Nephron progenitor cell (in vitro differentiated cells): ENCODE data around the gene SH3BGR.

ENCODE experiments used
- DNase-seq: peaks from one replicate; pipeline ENCODE4 v3.0.0; 2021
- H3K27ac Mint-ChIP-seq: 2 replicates; pipeline ENCODE4 v1.8.0; 2021; ENCODE audit warnings: mild to moderate bottlenecking, moderate library complexity, mixed read lengths
- H3K27me3 Mint-ChIP-seq: 2 replicates; pipeline ENCODE4 v1.8.0; 2021; ENCODE audit warnings: mild to moderate bottlenecking, low read depth, mixed read lengths; ENCODE audit not compliant: poor library complexity
- H3K36me3 Mint-ChIP-seq: 2 replicates; pipeline ENCODE4 v1.8.0; 2021; ENCODE audit warnings: low read depth, mixed read lengths
- H3K4me1 Mint-ChIP-seq: 2 replicates; pipeline ENCODE4 v1.8.0; 2021; ENCODE audit warnings: mixed read lengths
- H3K4me3 Mint-ChIP-seq: 2 replicates; pipeline ENCODE4 v1.8.0; 2021; ENCODE audit warnings: mild to moderate bottlenecking, moderate library complexity, mixed read lengths
- H3K9me3 Mint-ChIP-seq: 2 replicates; pipeline ENCODE4 v1.8.0; 2021; ENCODE audit warnings: mild to moderate bottlenecking, moderate library complexity, mixed read lengths
- TF ChIP-seq, protein P1 (sequence below): fragments of 200-600 bp; sonication (generic); IDR thresholded peaks from 2 replicates; pipeline ENCODE4 v1.5.0; 2021; ENCODE audit warnings: antibody characterized with exemption

SH3BGR gene

GRCh38 chr21:39553331-39553730 lies 101.6 kb downstream of the SH3BGR start:
- Mint-ChIP-seq H3K4me3 (no peak overlapping the region), H3K36me3 (peaks cover 4% of the 10 kb centered on the region), H3K4me1 (no peaks in the 10 kb centered on the region), H3K27ac (no peak overlapping the region), H3K27me3 (peaks cover 13% of the 10 kb centered on the region), H3K9me3 (peaks cover 17% of the 10 kb centered on the region)
- TF ChIP-seq, protein P1, sequence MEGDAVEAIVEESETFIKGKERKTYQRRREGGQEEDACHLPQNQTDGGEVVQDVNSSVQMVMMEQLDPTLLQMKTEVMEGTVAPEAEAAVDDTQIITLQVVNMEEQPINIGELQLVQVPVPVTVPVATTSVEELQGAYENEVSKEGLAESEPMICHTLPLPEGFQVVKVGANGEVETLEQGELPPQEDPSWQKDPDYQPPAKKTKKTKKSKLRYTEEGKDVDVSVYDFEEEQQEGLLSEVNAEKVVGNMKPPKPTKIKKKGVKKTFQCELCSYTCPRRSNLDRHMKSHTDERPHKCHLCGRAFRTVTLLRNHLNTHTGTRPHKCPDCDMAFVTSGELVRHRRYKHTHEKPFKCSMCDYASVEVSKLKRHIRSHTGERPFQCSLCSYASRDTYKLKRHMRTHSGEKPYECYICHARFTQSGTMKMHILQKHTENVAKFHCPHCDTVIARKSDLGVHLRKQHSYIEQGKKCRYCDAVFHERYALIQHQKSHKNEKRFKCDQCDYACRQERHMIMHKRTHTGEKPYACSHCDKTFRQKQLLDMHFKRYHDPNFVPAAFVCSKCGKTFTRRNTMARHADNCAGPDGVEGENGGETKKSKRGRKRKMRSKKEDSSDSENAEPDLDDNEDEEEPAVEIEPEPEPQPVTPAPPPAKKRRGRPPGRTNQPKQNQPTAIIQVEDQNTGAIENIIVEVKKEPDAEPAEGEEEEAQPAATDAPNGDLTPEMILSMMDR: no peak
- DNase-seq: no peak

DNA sequence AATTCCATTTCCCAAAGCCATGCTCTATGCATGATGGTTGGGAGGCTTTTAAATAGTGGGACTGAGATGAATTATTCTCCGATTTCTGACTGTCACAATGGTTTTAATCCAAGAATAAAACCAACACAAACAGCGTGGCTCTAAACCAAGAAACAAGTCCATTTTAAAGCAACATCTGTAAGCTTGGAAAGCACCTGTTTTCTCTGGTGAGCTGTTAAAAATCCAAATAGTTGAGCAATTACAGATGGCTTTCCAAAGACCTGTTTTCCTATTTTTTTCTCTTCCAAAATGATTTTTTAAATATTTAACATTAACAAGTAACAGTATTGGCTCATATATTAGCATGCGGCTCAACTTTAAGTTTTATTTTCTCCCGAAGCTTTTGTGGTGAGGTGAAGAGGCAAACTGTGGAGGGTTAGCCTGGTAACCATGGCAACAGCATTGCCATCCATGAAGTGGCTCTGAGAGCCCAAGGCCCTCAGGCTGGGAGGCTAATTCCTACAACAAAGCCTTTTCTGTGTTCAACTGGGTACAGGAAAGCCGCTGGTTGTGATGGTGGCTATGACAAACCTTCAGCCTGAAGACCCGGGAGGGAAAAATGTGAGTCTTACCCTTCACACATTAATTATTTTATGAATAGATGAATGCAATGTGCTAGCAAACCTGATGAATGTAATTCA lies 104.3 kb downstream of the SH3BGR start:
- no peak overlapping the region for H3K27ac Mint-ChIP-seq
- TF ChIP-seq, protein P1: no peak
- H3K9me3 Mint-ChIP-seq: peaks cover 16% of the 10 kb centered on the region
- no peak overlapping the region for H3K4me3 Mint-ChIP-seq
- peaks cover 4% of the 10 kb centered on the region for H3K36me3 Mint-ChIP-seq
- peak; percentile 13 for DNase-seq
- no peaks in the 10 kb centered on the region for H3K4me1 Mint-ChIP-seq
- H3K27me3 Mint-ChIP-seq: peaks cover 10% of the 10 kb centered on the region

DNA sequence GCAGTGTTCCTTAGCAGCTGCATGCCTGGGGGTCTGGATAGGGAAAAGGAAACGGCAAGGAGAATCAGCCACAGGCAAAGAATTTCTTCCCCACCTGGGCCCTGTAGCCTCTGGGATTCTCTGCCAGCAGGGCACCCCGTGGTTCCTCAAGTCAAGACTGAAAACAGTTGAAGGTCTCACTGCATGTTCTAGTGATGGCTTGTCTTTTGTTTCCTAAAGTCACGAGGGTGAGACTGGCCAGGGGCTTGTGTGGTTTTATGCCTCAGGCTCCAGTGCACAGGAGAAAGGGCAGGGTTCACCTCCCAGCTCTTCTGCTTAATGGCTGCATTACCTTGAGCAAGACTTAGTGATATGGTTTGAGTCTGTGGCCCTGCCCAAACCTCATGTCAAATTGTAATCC lies 107.7 kb downstream of the SH3BGR start:
- DNase-seq: no peak
- TF ChIP-seq, protein P1: no peak
- no peaks in the 10 kb centered on the region for H3K36me3 Mint-ChIP-seq
- H3K27me3 Mint-ChIP-seq: peaks cover 5% of the 10 kb centered on the region
- H3K27ac Mint-ChIP-seq: no peak overlapping the region
- no peak overlapping the region for H3K4me3 Mint-ChIP-seq
- H3K9me3 Mint-ChIP-seq: peaks cover 4% of the 10 kb centered on the region
- no peaks in the 10 kb centered on the region for H3K4me1 Mint-ChIP-seq

GRCh38 chr21:39561140-39561539 lies 109.4 kb downstream of the SH3BGR start:
- no peak overlapping the region for H3K4me3 Mint-ChIP-seq

DNA sequence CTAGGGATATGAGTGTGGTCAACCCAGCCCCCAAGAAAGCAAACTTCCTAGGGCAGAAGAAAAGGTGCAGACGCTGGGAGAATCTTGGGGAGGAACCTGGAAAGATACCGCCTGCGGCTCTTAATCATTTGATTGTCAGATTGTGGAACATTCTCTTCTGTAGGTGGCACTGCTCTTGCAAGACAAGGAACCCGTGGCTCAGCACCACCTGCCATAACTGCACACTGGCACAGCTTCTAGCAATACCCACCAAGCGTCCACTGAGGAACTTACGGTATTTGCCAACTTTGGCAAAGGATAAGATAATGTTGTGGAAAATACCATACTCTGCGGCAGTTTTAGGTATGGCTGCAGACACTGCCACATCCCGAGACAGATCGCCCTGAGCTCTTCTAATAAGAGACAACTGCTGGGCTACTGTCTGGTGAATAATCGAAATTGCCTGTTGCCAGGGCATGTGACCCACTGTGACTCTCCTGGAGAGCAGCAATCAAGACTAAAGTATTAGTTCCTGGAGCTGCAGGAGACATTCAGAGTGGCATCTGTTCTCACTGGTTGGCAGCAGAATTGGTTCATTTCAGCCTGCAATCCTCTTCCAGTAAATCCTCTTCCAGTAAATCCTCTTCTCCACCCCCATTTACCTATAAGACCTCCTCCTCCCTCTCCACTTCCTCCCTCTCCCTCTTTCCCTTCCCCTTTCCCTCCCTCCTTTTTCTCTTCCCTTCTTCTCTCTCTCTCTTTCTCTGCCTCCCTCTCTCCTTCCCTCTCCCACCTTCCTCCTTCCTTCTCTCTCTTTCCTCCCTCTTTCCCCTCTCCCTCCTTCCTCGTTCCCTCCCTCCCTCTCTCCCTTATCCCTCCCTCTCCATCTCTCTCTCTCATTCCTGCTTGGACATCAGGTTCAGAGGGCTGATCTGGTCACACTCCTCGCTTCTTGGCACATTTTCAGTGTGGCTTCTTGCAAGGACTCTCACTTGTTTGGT lies 111.3 kb downstream of the SH3BGR start:
- Mint-ChIP-seq H3K4me3 (no peak overlapping the region), H3K36me3 (no peaks in the 10 kb centered on the region)

More at GRCh38 chr21:39561140-39561539, 109.4 kb downstream of the SH3BGR start:
- Mint-ChIP-seq H3K27me3 (peaks cover 7% of the 10 kb centered on the region), H3K27ac (no peak overlapping the region), H3K4me1 (no peaks in the 10 kb centered on the region), H3K9me3 (peaks cover 4% of the 10 kb centered on the region), H3K36me3 (no peaks in the 10 kb centered on the region)
- TF ChIP-seq, protein P1: no peak
- DNase-seq: no peak

More for the DNA sequence above, 111.3 kb downstream of the SH3BGR start:
- Mint-ChIP-seq H3K4me1 (no peaks in the 10 kb centered on the region), H3K27me3 (peaks cover 7% of the 10 kb centered on the region), H3K27ac (no peak overlapping the region), H3K9me3 (peaks cover 4% of the 10 kb centered on the region)
- no peak for DNase-seq
- TF ChIP-seq, protein P1: no peak
